K562 (cell line): ENCODE data around the gene CFAP20DC.

Experiments used
- ELK1 ChIP-seq: sonication (generic); formaldehyde crosslinking; IDR thresholded peaks from 2 replicates; pipeline ENCODE4 v1.8.1; 2022; ENCODE audit warnings: missing genetic modification reagents
- FOXK2 ChIP-seq, 2 experiments: fragments of 450-650 bp; IDR thresholded peaks in 1 of 2; conservative IDR thresholded peaks in 1 of 2; 2 replicates each; pipeline ENCODE4 v1.6.1; 2016; ENCODE audit warnings: low read depth in 2 of 2, mild to moderate bottlenecking in 1 of 2
- JUN ChIP-seq, 2 experiments: sonication (generic) in 1 of 2; formaldehyde crosslinking in 1 of 2; IDR thresholded peaks; 2 replicates each; pipeline versions ENCODE4 v1.6.1 to v1.8.0; 2012 to 2022; ENCODE audit warnings: borderline replicate concordance in 2 of 2, mild to moderate bottlenecking in 2 of 2, improper control_type of control experiment in 1 of 2, low read depth in 1 of 2, low read length in 1 of 2, missing genetic modification reagents in 1 of 2
- ZNF23 ChIP-seq: fragments of 250-450 bp; sonication (Bioruptor Pico); IDR thresholded peaks from 2 replicates; pipeline ENCODE4 v1.4.0; 2020; ENCODE audit warnings: mild to moderate bottlenecking
- ZNF24 ChIP-seq: fragments of 450-650 bp; IDR thresholded peaks from 2 replicates; pipeline ENCODE4 v1.6.1; 2016
- ZNF609 ChIP-seq: sonication (generic); formaldehyde crosslinking; IDR thresholded peaks from 2 replicates; pipeline ENCODE4 v1.8.1; 2023; ENCODE audit warnings: missing genetic modification reagents, mild to moderate bottlenecking, borderline replicate concordance

- TF ChIP-seq ELK1, result no peak
- no peak for TF ChIP-seq ZNF23
- TF ChIP-seq ZNF609 (CRISPR knock-in tag), result no peak
- TF ChIP-seq JUN (IDR thresholded peaks at IDR 0.05; ENCODE audit: borderline replicate concordance, low read depth, low read length), result no peak
- TF ChIP-seq JUN (CRISPR knock-in tag; IDR thresholded peaks at IDR 0.05; ENCODE audit: borderline replicate concordance), result no peak
- no peak for TF ChIP-seq FOXK2 (conservative IDR thresholded peaks at IDR 0.05 in 1 of 2, IDR thresholded peaks at IDR 0.05 in 1 of 2; ENCODE audit: low read depth in 2 of 2)
- TF ChIP-seq ZNF24, result no peak
Observed at GRCh38 chr3:58824285-58824684, 225.5 kb downstream of the CFAP20DC start.
